Trophoblast cell (in vitro differentiated cells and primary cell): ENCODE measurements around the gene B3GNT4.

ENCODE experiments used
- DNase-seq, 2 donors: peaks; one replicate each; pipeline ENCODE4 v3.0.0-alpha.2; 2016
- H2AFZ ChIP-seq: 2 replicates; pipeline ENCODE4 v1.6.1; 2013; ENCODE audit warnings: low read length, moderate library complexity, mild to moderate bottlenecking; ENCODE audit not compliant: insufficient read depth, poor library complexity
- H2AK5ac ChIP-seq: 2 replicates; pipeline ENCODE4 v1.6.1; 2013; ENCODE audit warnings: mild to moderate bottlenecking, low read length
- H2BK120ac ChIP-seq: 2 replicates; pipeline ENCODE4 v1.6.1; 2013; ENCODE audit warnings: low read length, mild to moderate bottlenecking, moderate library complexity; ENCODE audit not compliant: insufficient read depth, poor library complexity
- H2BK12ac ChIP-seq: 2 replicates; pipeline ENCODE4 v1.6.1; 2013; ENCODE audit warnings: mild to moderate bottlenecking, low read length, moderate library complexity
- H2BK5ac ChIP-seq: 2 replicates; pipeline ENCODE4 v1.6.1; 2013; ENCODE audit warnings: low read length, low read depth, moderate library complexity, mild to moderate bottlenecking; ENCODE audit not compliant: poor library complexity
- H3K14ac ChIP-seq: 2 replicates; pipeline ENCODE4 v1.6.1; 2013; ENCODE audit warnings: mild to moderate bottlenecking, low read length
- H3K18ac ChIP-seq: 2 replicates; pipeline ENCODE4 v1.6.1; 2013; ENCODE audit warnings: mild to moderate bottlenecking, low read length
- H3K23ac ChIP-seq: 2 replicates; pipeline ENCODE4 v1.6.1; 2013; ENCODE audit warnings: low read length
- H3K27ac ChIP-seq: 2 replicates; pipeline ENCODE4 v1.5.1; 2013; ENCODE audit warnings: low read depth, mild to moderate bottlenecking, inconsistent platforms, low read length, moderate library complexity
- H3K27me3 ChIP-seq: 2 replicates; pipeline ENCODE4 v1.6.1; 2013; ENCODE audit warnings: inconsistent platforms, mild to moderate bottlenecking, low read length, moderate library complexity; ENCODE audit not compliant: insufficient read depth
- H3K36me3 ChIP-seq, 2 experiments: 1 replicate in 1 of 2; 2 replicates in 1 of 2; pipeline ENCODE4 v1.6.1; 2013; ENCODE audit warnings: low read length in 2 of 2, mild to moderate bottlenecking in 2 of 2, moderate library complexity in 1 of 2; ENCODE audit not compliant: insufficient read depth in 2 of 2, control insufficient read depth in 1 of 2
- H3K4ac ChIP-seq: 2 replicates; pipeline ENCODE4 v1.6.1; 2013; ENCODE audit warnings: low read depth, mild to moderate bottlenecking, low read length, moderate library complexity
- H3K4me1 ChIP-seq, 2 experiments: 1 replicate in 1 of 2; 2 replicates in 1 of 2; pipeline ENCODE4 v1.6.1; 2013; ENCODE audit warnings: low read length in 2 of 2, mild to moderate bottlenecking in 2 of 2, moderate library complexity in 1 of 2; ENCODE audit not compliant: insufficient read depth in 2 of 2, control insufficient read depth in 1 of 2
- H3K4me2 ChIP-seq: 2 replicates; pipeline ENCODE4 v1.6.1; 2013; ENCODE audit warnings: inconsistent platforms, mild to moderate bottlenecking, low read length, moderate library complexity
- H3K4me3 ChIP-seq: 2 replicates; pipeline ENCODE4 v1.5.1; 2013; ENCODE audit warnings: mild to moderate bottlenecking, low read depth, low read length, inconsistent platforms
- H3K79me1 ChIP-seq: one replicate; pipeline ENCODE4 v1.6.1; 2013; ENCODE audit warnings: low read length
- H3K79me2 ChIP-seq: 2 replicates; pipeline ENCODE4 v1.6.1; 2013; ENCODE audit warnings: low read length, mild to moderate bottlenecking; ENCODE audit not compliant: control insufficient read depth, insufficient read depth, poor library complexity
- H3K9ac ChIP-seq: 2 replicates; pipeline ENCODE4 v1.6.1; 2013; ENCODE audit warnings: mild to moderate bottlenecking, low read length
- H3K9me3 ChIP-seq: 2 replicates; pipeline ENCODE4 v1.6.1; 2013; ENCODE audit warnings: low read depth, mild to moderate bottlenecking, control low read depth, inconsistent platforms, low read length; ENCODE audit not compliant: insufficient read depth
- H4K12ac ChIP-seq: 2 replicates; pipeline ENCODE4 v1.6.1; 2013; ENCODE audit warnings: low read depth, mild to moderate bottlenecking, low read length, moderate library complexity
- H4K8ac ChIP-seq: 2 replicates; pipeline ENCODE4 v1.6.1; 2013; ENCODE audit warnings: low read depth, mild to moderate bottlenecking, low read length, moderate library complexity
- H4K91ac ChIP-seq: one replicate; pipeline ENCODE4 v1.6.1; 2013; ENCODE audit warnings: low read depth, mild to moderate bottlenecking, low read length, moderate library complexity
- WGBS: extraction: QIAGEN DNeasy Blood & Tissue Kit; methylation state at CpG from one replicate; pipeline ENCODE4 v1.1.7; 2013; ENCODE audit warnings: missing lambda C conversion rate; ENCODE audit not compliant: insufficient read length, insufficient coverage; ENCODE audit errors: extremely low coverage; 5-methylcytosine and 5-hydroxymethylcytosine counted together

Gene B3GNT4

GRCh38 chr12:122184517-122184916, 19.0 kb upstream of the B3GNT4 start:
- Histone ChIP-seq H3K36me3 (no peaks in the 10 kb centered on the region), H2AK5ac (no peak overlapping the region), H3K79me1 (no peaks in the 10 kb centered on the region), H3K4ac (no peak overlapping the region), H4K8ac (no peak overlapping the region), H2AFZ (no peak overlapping the region), H3K9ac (no peak overlapping the region), H3K27ac (no peak overlapping the region), H3K4me3 (no peak overlapping the region), H3K18ac (no peak overlapping the region), H3K9me3 (no peaks in the 10 kb centered on the region), H2BK12ac (no peak overlapping the region), H2BK5ac (no peak overlapping the region), H3K23ac (no peak overlapping the region), H4K91ac (no peak overlapping the region), H3K79me2 (peaks cover 2% of the 10 kb centered on the region), H3K27me3 (no peaks in the 10 kb centered on the region), H3K4me2 (no peak overlapping the region), H3K14ac (no peak overlapping the region), H4K12ac (no peak overlapping the region), H3K4me1 (peaks cover 0 to 3% of the 10 kb centered on the region in 2 experiments), H2BK120ac (no peak overlapping the region)
- no peak for DNase-seq
- WGBS, result no CpG with 5 or more reads among the region's 18 CpGs

GRCh38 chr12:122185079-122185478, 18.4 kb upstream of the B3GNT4 start:
- H3K36me3 ChIP-seq, result no peaks in the 10 kb centered on the region
- no CpG with 5 or more reads among the region's 7 CpGs for WGBS
- H2BK12ac ChIP-seq, result no peak overlapping the region
- no peak overlapping the region for H2BK120ac ChIP-seq
- no peak overlapping the region for H2AK5ac ChIP-seq
- H3K27me3 ChIP-seq, result no peaks in the 10 kb centered on the region
- H3K23ac ChIP-seq, result no peak overlapping the region
- no peak overlapping the region for H3K4me3 ChIP-seq
- H3K4me2 ChIP-seq, result no peak overlapping the region
- no peak overlapping the region for H4K91ac ChIP-seq
- no peak overlapping the region for H4K12ac ChIP-seq
- no peak overlapping the region for H2BK5ac ChIP-seq
- H3K79me1 ChIP-seq, result no peaks in the 10 kb centered on the region
- peaks cover 2% of the 10 kb centered on the region for H3K79me2 ChIP-seq
- H2AFZ ChIP-seq, result no peak overlapping the region
- no peak overlapping the region for H3K9ac ChIP-seq
- H3K9me3 ChIP-seq, result peaks cover 2% of the 10 kb centered on the region
- no peak overlapping the region for H3K14ac ChIP-seq
- no peak overlapping the region for H4K8ac ChIP-seq
- no peak overlapping the region for H3K27ac ChIP-seq
- H3K4ac ChIP-seq, result no peak overlapping the region
- H3K18ac ChIP-seq, result no peak overlapping the region
- DNase-seq, result no peak
- peaks cover 0 to 3% of the 10 kb centered on the region in 2 experiments for H3K4me1 ChIP-seq

GRCh38 chr12:122185494-122186082, 17.9 kb upstream of the B3GNT4 start:
- Histone ChIP-seq H3K27ac (no peak overlapping the region), H4K12ac (no peak overlapping the region), H4K91ac (no peak overlapping the region), H3K4me1 (peaks cover 0 to 3% of the 10 kb centered on the region in 2 experiments), H2BK12ac (no peak overlapping the region), H3K79me2 (peaks cover 2% of the 10 kb centered on the region), H3K18ac (no peak overlapping the region), H3K27me3 (no peaks in the 10 kb centered on the region), H3K9ac (no peak overlapping the region), H2BK5ac (no peak overlapping the region), H3K4me3 (no peak overlapping the region), H3K79me1 (no peaks in the 10 kb centered on the region), H3K36me3 (no peaks in the 10 kb centered on the region), H4K8ac (no peak overlapping the region), H3K23ac (no peak overlapping the region), H3K4ac (no peak overlapping the region), H2AFZ (no peak overlapping the region), H3K14ac (no peak overlapping the region), H3K4me2 (no peak overlapping the region), H3K9me3 (peaks cover 2% of the 10 kb centered on the region), H2BK120ac (no peak overlapping the region), H2AK5ac (no peak overlapping the region)
- no peak for DNase-seq
- WGBS, result no CpG with 5 or more reads among the region's 10 CpGs

- Histone ChIP-seq H3K23ac (no peak overlapping the region), H4K91ac (no peak overlapping the region), H4K12ac (no peak overlapping the region), H3K4me3 (no peak overlapping the region), H3K36me3 (no peaks in the 10 kb centered on the region), H2BK5ac (no peak overlapping the region), H3K9ac (no peak overlapping the region), H3K27me3 (no peaks in the 10 kb centered on the region), H3K79me2 (peaks cover 2% of the 10 kb centered on the region), H2AK5ac (no peak overlapping the region), H3K4me2 (no peak overlapping the region), H2BK120ac (no peak overlapping the region), H3K9me3 (peaks cover 2% of the 10 kb centered on the region), H3K4ac (no peak overlapping the region), H3K27ac (no peak overlapping the region), H3K18ac (no peak overlapping the region), H4K8ac (no peak overlapping the region), H2BK12ac (no peak overlapping the region), H3K4me1 (peaks cover 0 to 3% of the 10 kb centered on the region in 2 experiments), H3K14ac (no peak overlapping the region), H3K79me1 (no peaks in the 10 kb centered on the region), H2AFZ (no peak overlapping the region)
- DNase-seq, result no peak
- no CpG with 5 or more reads among the region's 12 CpGs for WGBS
Observed at GRCh38 chr12:122187466-122187865, 16.0 kb upstream of the B3GNT4 start.
